Gastrocnemius medialis (tissue), 4 donors: ENCODE results near the gene PAPOLG.

Experiments
- CTCF ChIP-seq, 5 experiments: fragments of 450-650 bp in 3 of 5; fragments of 200-600 bp in 2 of 5; sonication (generic) in 2 of 5; IDR thresholded peaks in 4 of 5; conservative IDR thresholded peaks in 1 of 5; 1 replicate in 4 of 5; 2 replicates in 1 of 5; pipeline ENCODE4 v1.5.1; 2016 to 2019; ENCODE audit warnings: antibody characterized with exemption in 5 of 5, mild to moderate bottlenecking in 3 of 5, moderate library complexity in 3 of 5
- POLR2A ChIP-seq, 2 donors: fragments of 450-650 bp; IDR thresholded peaks; one replicate each; pipeline ENCODE4 v1.6.1; 2017; ENCODE audit warnings: antibody characterized with exemption in 2 of 2, mild to moderate bottlenecking in 2 of 2, moderate library complexity in 2 of 2

DNA sequence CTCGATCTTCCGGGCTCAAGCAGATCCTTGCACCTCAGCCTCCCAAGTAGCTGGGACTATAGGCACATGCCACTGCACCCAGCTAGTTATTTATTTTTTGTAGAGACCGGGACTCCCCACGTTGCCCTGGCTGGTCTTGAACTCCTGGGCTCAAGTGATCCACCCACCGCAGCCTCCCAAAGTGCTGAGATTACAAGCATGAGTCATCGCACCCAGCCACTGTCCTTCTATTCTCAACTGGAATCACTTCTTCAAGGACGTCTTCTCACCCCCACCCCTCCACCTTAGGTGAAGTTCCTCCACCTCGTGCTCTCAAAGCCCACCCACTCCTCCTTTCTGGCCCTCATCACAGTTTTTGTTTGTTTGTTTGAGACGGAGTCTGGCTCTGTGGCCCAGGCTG is 71.3 kb downstream of the PAPOLG start:
- no peak for TF ChIP-seq CTCF (IDR thresholded peaks at IDR 0.05 in 4 of 5, conservative IDR thresholded peaks at IDR 0.05 in 1 of 5)
- TF ChIP-seq POLR2A (IDR thresholded peaks at IDR 0.05), result no peak
